CD14-positive monocyte (primary cell): ENCODE results near the gene INPP5A. TPM values are rescaled to one million over a fixed set of nuclear protein-coding genes. Genes with fewer than 3 reads are reported as not detected.
A peak's percentile ranks its signal among the peaks of the same experiment; 100 is the strongest.

Experiments
- DNase-seq, 3 donors: peaks; one replicate each; pipeline ENCODE4 v3.0.0-alpha.2; 2011 to 2022
- H2AFZ ChIP-seq: 2 replicates; pipeline ENCODE4 v1.6.0; 2012; ENCODE audit warnings: mild to moderate bottlenecking, low read depth, low read length, inconsistent platforms; ENCODE audit not compliant: insufficient read depth, poor library complexity, severe bottlenecking
- H3K27ac ChIP-seq, 2 donors: 1 replicate in 1 of 2; 2 replicates in 1 of 2; pipeline ENCODE4 v1.5.1; 2012 to 2013; ENCODE audit warnings: low read length in 2 of 2, control low read depth in 1 of 2, inconsistent platforms in 1 of 2, low read depth in 1 of 2, mild to moderate bottlenecking in 1 of 2
- H3K27me3 ChIP-seq, 2 donors: one replicate each; pipeline versions ENCODE4 v1.6.0 to v1.6.1; 2011 to 2013; ENCODE audit warnings: low read length in 2 of 2; ENCODE audit not compliant: control insufficient read depth in 2 of 2, insufficient read depth in 2 of 2
- H3K36me3 ChIP-seq, 2 donors: replicated peaks in 1 of 2; 1 replicate in 1 of 2; 2 replicates in 1 of 2; pipeline versions ENCODE4 v1.5.1 to v1.6.1; 2012 to 2013; ENCODE audit warnings: low read length in 2 of 2, control low read depth in 1 of 2, inconsistent platforms in 1 of 2, mild to moderate bottlenecking in 1 of 2; ENCODE audit not compliant: insufficient read depth in 2 of 2, control insufficient read depth in 1 of 2
- H3K4me1 ChIP-seq, 2 donors: 1 replicate in 1 of 2; 2 replicates in 1 of 2; pipeline versions ENCODE4 v1.5.1 to v1.6.1; 2012 to 2013; ENCODE audit warnings: low read length in 2 of 2, control low read depth in 1 of 2, inconsistent platforms in 1 of 2, mild to moderate bottlenecking in 1 of 2, moderate library complexity in 1 of 2; ENCODE audit not compliant: insufficient read depth in 2 of 2, control insufficient read depth in 1 of 2
- H3K4me2 ChIP-seq: replicated peaks from 2 replicates; pipeline ENCODE3; 2012; ENCODE audit warnings: low read length, moderate library complexity, mild to moderate bottlenecking; ENCODE audit not compliant: poor library complexity, severe bottlenecking; ENCODE audit errors: extremely low read depth
- H3K4me3 ChIP-seq, 3 experiments: fragments of 200-600 bp in 1 of 3; sonication (generic) in 1 of 3; replicated peaks in 1 of 3; 1 replicate in 2 of 3; 2 replicates in 1 of 3; pipeline ENCODE4 v1.5.1; 2011 to 2013; ENCODE audit warnings: low read length in 3 of 3, mild to moderate bottlenecking in 3 of 3, control low read depth in 2 of 3, low read depth in 2 of 3, inconsistent platforms in 1 of 3, moderate library complexity in 1 of 3
- H3K79me2 ChIP-seq: 2 replicates; pipeline ENCODE4 v1.6.0; 2012; ENCODE audit warnings: mild to moderate bottlenecking, control low read depth, inconsistent platforms, low read length, moderate library complexity; ENCODE audit not compliant: insufficient read depth
- H3K9ac ChIP-seq: 2 replicates; pipeline ENCODE4 v1.6.0; 2017; ENCODE audit warnings: low read length, mild to moderate bottlenecking; ENCODE audit not compliant: insufficient read depth, poor library complexity, severe bottlenecking
- H3K9me3 ChIP-seq, 2 donors: replicated peaks in 1 of 2; 1 replicate in 1 of 2; 2 replicates in 1 of 2; pipeline versions ENCODE4 v1.5.1 to v1.6.1; 2012 to 2013; ENCODE audit warnings: low read length in 2 of 2, control low read depth in 1 of 2; ENCODE audit not compliant: control insufficient read depth in 1 of 2, insufficient read depth in 1 of 2
- H4K20me1 ChIP-seq: 2 replicates; pipeline ENCODE4 v1.6.0; 2012; ENCODE audit warnings: mild to moderate bottlenecking, low read length, control low read depth, moderate library complexity; ENCODE audit not compliant: insufficient read depth
- H3K27ac Mint-ChIP-seq, 7 donors: one replicate each; pipeline ENCODE4 v1.8.0; 2020; ENCODE audit warnings: mild to moderate bottlenecking in 7 of 7, mixed read lengths in 7 of 7, moderate library complexity in 6 of 7, inconsistent platforms in 2 of 7
- H3K27me3 Mint-ChIP-seq, 3 donors: one replicate each; pipeline ENCODE4 v1.8.0; 2021 to 2022; ENCODE audit warnings: low read depth in 3 of 3, mild to moderate bottlenecking in 3 of 3, mixed read lengths in 3 of 3, moderate library complexity in 3 of 3, inconsistent platforms in 1 of 3
- H3K36me3 Mint-ChIP-seq, 2 donors: one replicate each; pipeline ENCODE4 v1.8.0; 2020; ENCODE audit warnings: mixed read lengths in 2 of 2, inconsistent platforms in 1 of 2, mild to moderate bottlenecking in 1 of 2
- H3K4me1 Mint-ChIP-seq: one replicate; pipeline ENCODE4 v1.8.0; 2020; ENCODE audit warnings: mild to moderate bottlenecking, mixed read lengths
- H3K4me3 Mint-ChIP-seq, 2 donors: one replicate each; pipeline ENCODE4 v1.8.0; 2020; ENCODE audit warnings: mild to moderate bottlenecking in 2 of 2, mixed read lengths in 2 of 2, moderate library complexity in 1 of 2
- H3K9me3 Mint-ChIP-seq, 7 donors: one replicate each; pipeline ENCODE4 v1.8.0; 2020 to 2022; ENCODE audit warnings: mixed read lengths in 7 of 7, mild to moderate bottlenecking in 6 of 7, moderate library complexity in 6 of 7, inconsistent platforms in 2 of 7
- WGBS: methylation state at CpG from one replicate; pipeline ENCODE4 v1.1.5; 2013; ENCODE audit warnings: missing lambda C conversion rate; ENCODE audit not compliant: insufficient coverage; 5-methylcytosine and 5-hydroxymethylcytosine counted together
- intact Hi-C, 2 donors: fragments of 100-400 bp; cut with micrococcal nuclease; formaldehyde crosslinking; loops; one replicate each; pipeline versions ENCODE4 v1.15.0 to v1.15.1; 2023
- polyA plus RNA-seq, 3 donors: library from polyadenylated mRNA; depleted of rRNA in 1 of 3; unstranded in 2 of 3; stranded (reverse) in 1 of 3; fragments of 300-500 nt in 2 of 3; fragments of >200 nt in 1 of 3; fragmentation: Illumina TruSeq in 2 of 3; gene quantifications; 1 replicate in 2 of 3; 2 replicates in 1 of 3; pipeline ENCODE4 v1.2.3, GENCODE V29; 2012 to 2021
- TF ChIP-seq, protein P1 (sequence below): fragments of 200-600 bp; IDR thresholded peaks from one replicate; pipeline ENCODE4 v1.8.0; 2022; ENCODE audit warnings: antibody characterized with exemption, mild to moderate bottlenecking

INPP5A gene
- polyA plus RNA-seq, 3 donors, result 0.87 to 17.2 (median 2.9) TPM

DNA sequence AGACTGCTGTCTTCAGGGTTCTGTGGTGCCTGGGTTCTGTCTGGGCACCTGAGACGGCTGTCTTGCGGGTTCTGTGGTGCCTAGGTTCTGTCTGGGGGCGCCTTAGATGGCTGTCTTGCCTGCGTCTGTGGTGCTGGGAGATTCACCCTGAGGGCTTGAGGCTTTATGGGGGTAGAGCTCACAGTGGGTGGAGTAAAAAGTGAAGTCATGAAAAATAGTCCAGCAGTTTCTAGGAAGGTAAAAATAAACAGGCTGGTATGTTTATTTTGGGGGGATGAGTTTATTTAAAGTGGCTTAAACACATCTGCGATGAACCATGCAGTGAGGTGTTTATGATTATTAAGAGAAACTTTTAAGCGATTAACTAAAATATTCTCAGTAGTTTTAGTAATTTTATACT lies 184.1 kb downstream of the INPP5A start:
- peaks cover 35 to 46% of the 10 kb centered on the region in 2 donors for H3K36me3 Mint-ChIP-seq
- no peak overlapping the region for H3K4me2 ChIP-seq
- DNase-seq, result no peak
- H3K79me2 ChIP-seq, result no peaks in the 10 kb centered on the region
- no peak overlapping the region for H3K27ac ChIP-seq
- H3K36me3 ChIP-seq, result peaks cover 15 to 38% of the 10 kb centered on the region in 2 donors
- H3K9me3 ChIP-seq, result peaks cover 7 to 35% of the 10 kb centered on the region in 2 donors
- 96% methylated on average over 4 of the region's 6 CpGs for WGBS
- intact Hi-C loops, result no loop called here
- H3K27me3 Mint-ChIP-seq, result peaks cover 0 to 2% (median 0%) of the 10 kb centered on the region in 3 donors
- H3K27ac Mint-ChIP-seq, result peak overlapping the region in 3 of 7 donors; percentile 36 to 78 (median 74)
- TF ChIP-seq, protein P1, sequence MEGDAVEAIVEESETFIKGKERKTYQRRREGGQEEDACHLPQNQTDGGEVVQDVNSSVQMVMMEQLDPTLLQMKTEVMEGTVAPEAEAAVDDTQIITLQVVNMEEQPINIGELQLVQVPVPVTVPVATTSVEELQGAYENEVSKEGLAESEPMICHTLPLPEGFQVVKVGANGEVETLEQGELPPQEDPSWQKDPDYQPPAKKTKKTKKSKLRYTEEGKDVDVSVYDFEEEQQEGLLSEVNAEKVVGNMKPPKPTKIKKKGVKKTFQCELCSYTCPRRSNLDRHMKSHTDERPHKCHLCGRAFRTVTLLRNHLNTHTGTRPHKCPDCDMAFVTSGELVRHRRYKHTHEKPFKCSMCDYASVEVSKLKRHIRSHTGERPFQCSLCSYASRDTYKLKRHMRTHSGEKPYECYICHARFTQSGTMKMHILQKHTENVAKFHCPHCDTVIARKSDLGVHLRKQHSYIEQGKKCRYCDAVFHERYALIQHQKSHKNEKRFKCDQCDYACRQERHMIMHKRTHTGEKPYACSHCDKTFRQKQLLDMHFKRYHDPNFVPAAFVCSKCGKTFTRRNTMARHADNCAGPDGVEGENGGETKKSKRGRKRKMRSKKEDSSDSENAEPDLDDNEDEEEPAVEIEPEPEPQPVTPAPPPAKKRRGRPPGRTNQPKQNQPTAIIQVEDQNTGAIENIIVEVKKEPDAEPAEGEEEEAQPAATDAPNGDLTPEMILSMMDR, result no peak
- H4K20me1 ChIP-seq, result no peaks in the 10 kb centered on the region
- H3K4me3 ChIP-seq, result no peak overlapping the region
- no peak overlapping the region for H3K4me3 Mint-ChIP-seq
- H3K27me3 ChIP-seq, result no peaks in the 10 kb centered on the region
- peaks cover 7 to 33% (median 18%) of the 10 kb centered on the region in 7 donors for H3K9me3 Mint-ChIP-seq
- no peak overlapping the region for H3K9ac ChIP-seq
- H3K4me1 ChIP-seq, result no peaks in the 10 kb centered on the region
- H3K4me1 Mint-ChIP-seq, result peaks cover 2% of the 10 kb centered on the region
- H2AFZ ChIP-seq, result no peak overlapping the region

DNA sequence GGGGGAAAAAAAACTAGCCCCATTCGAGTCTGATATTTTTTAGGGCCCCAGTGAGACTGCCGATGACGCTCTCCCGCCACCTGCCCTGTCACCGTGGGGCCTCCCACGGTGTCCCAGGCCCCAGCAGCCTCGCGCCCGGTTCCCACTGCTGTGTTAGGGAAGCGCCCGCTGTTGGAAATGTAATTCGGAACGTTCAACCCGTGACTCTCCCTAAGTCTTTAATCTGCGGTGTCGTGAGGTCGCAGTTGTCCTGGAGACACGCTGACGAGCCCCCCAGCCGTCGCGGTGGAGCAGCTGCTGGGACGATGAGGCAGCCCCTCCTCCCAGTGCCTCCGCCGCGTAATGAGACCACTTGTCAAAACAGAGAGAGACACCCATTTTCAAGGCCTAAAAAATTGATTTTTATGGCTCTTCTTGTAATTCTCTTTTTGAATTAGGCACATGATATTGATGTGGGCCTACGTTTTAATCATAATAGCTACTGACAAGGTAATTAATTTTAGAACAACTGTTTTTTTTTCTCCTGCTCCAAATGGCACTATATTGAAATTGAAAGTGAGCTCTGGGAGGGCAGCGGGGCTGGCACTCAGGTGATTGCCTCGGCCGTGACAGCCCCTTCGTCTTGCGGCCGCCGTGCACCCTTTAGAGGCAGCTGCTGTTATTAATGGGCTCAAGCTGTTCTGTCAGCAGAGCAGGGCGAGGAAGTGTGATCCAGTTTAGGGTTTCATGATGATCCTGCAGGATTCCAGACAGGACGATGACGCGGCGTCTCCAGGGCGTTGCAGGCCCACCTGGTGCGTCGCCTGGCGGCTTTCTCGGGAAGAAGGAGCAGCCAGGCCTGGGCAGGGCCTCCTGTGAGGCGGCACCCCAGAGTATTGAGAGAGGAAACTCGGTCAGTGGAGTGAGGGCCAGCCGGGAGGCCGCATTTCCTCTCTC lies 185.1 kb downstream of the INPP5A start:
- H3K36me3 Mint-ChIP-seq, result peaks cover 42 to 54% of the 10 kb centered on the region in 2 donors
- no peak overlapping the region for H3K4me3 Mint-ChIP-seq
- H3K9me3 Mint-ChIP-seq, result peaks cover 4 to 23% (median 9%) of the 10 kb centered on the region in 7 donors
- Histone ChIP-seq H3K27ac (no peak overlapping the region), H3K4me1 (no peaks in the 10 kb centered on the region), H3K79me2 (no peaks in the 10 kb centered on the region), H3K4me2 (no peak overlapping the region), H3K9ac (no peak overlapping the region), H3K36me3 (peaks cover 25 to 45% of the 10 kb centered on the region in 2 donors), H4K20me1 (no peaks in the 10 kb centered on the region), H3K9me3 (peaks cover 0 to 26% of the 10 kb centered on the region in 2 donors), H2AFZ (no peak overlapping the region), H3K4me3 (no peak overlapping the region), H3K27me3 (no peaks in the 10 kb centered on the region)
- DNase-seq, result no peak
- TF ChIP-seq, protein P1, result no peak
- intact Hi-C loops, result no loop called here
- peaks cover 0 to 2% (median 0%) of the 10 kb centered on the region in 3 donors for H3K27me3 Mint-ChIP-seq
- peaks cover 2% of the 10 kb centered on the region for H3K4me1 Mint-ChIP-seq
- WGBS, result 97% methylated on average over 38 of the region's 48 CpGs
- H3K27ac Mint-ChIP-seq, result no peak overlapping the region
